Body of pancreas (tissue), 4 donors: Measurements from ENCODE around the gene EML4.

ENCODE experiments used
- CTCF ChIP-seq, 7 experiments: fragments of 450-650 bp in 4 of 7; fragments of 200-600 bp in 3 of 7; sonication (generic) in 3 of 7; IDR thresholded peaks; one replicate each; pipeline ENCODE4 v1.5.1; 2016 to 2019; ENCODE audit warnings: antibody characterized with exemption in 7 of 7
- POLR2A ChIP-seq, 3 donors: fragments of 450-650 bp; IDR thresholded peaks; one replicate each; pipeline ENCODE4 v1.6.1; 2016; ENCODE audit warnings: antibody characterized with exemption in 3 of 3, mild to moderate bottlenecking in 2 of 3

DNA sequence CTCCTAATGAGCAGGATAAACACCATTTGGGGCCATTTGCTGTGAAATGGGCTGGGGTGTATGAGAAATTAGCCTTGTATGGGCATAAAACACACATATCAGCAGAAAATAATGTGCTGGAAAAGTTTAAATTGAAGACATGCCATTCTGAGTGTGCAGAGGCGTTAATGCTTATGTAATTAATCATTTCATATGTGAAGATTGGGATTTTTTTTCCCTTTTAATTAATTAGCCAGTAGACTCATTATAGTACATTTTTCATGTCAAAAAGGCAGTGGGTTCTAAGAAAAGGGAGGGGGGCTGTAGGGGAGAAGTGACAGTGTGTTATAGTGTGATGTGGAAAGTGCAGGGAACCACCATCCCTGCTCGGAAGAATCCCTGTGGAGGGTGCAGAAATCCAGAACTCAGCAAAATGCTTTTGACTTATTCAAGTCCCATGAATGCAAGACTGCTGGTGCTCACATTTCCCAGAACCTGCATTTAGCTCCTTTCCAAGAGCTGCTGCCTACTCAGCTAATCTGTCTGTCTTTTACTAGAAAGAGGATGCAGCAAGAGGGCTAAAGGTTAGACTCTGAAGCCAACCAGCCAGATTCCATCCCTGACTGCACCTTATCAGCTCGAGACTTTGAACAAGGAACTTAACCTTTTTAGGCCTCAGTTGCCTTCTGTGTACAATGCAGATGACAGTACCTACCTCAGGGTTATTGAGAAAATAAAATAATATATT is 203.5 kb downstream of the EML4 start:
- TF ChIP-seq CTCF (IDR thresholded peaks at IDR 0.05) (no peak), POLR2A (IDR thresholded peaks at IDR 0.05) (no peak)
